ENCODE results near the gene ZC3H18.

The ZC3H18 gene

GRCh38 chr16:88642881-88643643 is 72.9 kb downstream of the ZC3H18 start:
- no peak for DNase-seq

DNA sequence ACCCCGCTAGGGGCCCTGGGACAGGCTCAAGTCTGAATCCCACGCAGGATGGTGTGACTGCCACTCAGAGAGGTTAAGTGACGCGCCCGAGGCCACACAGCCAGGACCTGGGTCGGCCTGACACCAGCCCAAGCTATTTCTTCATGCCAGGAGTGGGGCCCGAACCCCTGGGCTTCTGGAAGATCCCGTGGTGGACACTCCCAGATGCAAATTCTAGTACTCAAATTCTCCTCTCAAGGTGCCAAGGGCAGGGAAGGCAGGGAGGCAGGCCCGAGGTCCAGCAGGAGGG is 73.4 kb downstream of the ZC3H18 start:
- DNase-seq = no peak

- DNase-seq = no peak
Measured at GRCh38 chr16:88645455-88645854, 75.3 kb downstream of the ZC3H18 start.

- DNase-seq = no peak
Measured at GRCh38 chr16:88645941-88646340, 75.7 kb downstream of the ZC3H18 start.

GRCh38 chr16:88646345-88647034 is 76.3 kb downstream of the ZC3H18 start:
- no peak for DNase-seq

DNA sequence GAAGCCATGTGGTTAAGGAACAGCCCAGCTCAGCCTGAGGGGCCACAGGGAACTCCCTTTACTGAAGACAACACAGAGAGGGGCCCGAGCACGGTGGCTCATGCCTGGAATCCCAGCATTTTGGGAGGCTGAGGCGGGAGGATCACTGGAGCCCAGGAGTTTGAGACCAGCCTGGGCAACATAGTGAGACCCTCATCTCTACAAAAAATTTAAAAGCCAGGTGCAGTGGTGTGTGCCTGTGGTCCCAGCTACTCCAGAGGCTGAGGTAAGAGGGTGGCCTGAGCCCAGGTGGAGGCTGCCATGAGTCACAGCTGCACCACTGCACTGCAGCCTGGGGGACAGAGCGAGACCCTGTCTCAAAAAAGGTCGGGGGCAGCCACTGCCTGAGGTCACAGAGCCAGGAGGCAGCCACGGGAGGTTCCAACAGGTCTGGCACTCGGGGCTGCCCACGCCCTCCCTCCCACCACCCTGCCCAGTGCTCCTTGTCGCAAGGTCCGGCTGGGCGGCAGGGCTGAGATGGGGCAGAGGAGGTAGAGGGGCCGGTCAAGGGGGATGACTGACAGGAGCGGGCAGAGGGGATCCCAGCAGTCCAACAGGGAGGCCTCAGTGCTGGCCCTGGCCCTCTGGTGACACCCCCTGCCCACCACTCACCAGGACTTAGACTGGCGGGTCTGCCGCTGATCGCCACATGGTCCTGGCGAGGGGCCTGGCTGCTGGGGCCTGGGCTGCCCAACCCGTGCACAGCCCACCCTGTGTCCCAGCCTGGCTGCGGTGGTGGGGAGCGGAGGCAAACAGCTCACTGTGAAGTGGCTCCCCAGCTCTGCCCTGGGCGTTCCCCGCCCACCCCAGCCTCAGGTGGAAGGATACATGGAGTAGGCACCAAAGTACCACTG is 77.2 kb downstream of the ZC3H18 start:
- no peak for DNase-seq

GRCh38 chr16:88649195-88649923 is 79.2 kb downstream of the ZC3H18 start:
- no peak for DNase-seq

GRCh38 chr16:88649924-88650748 is 79.9 kb downstream of the ZC3H18 start:
- DNase-seq = peak in 2 of 5 experiments; percentile 38 to 52

- DNase-seq = peak; percentile 59 to 91 (median 75)
Measured at GRCh38 chr16:88650749-88651275, 80.6 kb downstream of the ZC3H18 start, which contains the start of gene CYBA. CYBA (minus strand) TSS chr16:88651053; CDS start chr16:88651013, 40 bp downstream.

- DNase-seq = peak in 4 of 5 experiments; percentile 49 to 92 (median 70)
Measured at GRCh38 chr16:88651276-88651988, 81.2 kb downstream of the ZC3H18 start.

DNA sequence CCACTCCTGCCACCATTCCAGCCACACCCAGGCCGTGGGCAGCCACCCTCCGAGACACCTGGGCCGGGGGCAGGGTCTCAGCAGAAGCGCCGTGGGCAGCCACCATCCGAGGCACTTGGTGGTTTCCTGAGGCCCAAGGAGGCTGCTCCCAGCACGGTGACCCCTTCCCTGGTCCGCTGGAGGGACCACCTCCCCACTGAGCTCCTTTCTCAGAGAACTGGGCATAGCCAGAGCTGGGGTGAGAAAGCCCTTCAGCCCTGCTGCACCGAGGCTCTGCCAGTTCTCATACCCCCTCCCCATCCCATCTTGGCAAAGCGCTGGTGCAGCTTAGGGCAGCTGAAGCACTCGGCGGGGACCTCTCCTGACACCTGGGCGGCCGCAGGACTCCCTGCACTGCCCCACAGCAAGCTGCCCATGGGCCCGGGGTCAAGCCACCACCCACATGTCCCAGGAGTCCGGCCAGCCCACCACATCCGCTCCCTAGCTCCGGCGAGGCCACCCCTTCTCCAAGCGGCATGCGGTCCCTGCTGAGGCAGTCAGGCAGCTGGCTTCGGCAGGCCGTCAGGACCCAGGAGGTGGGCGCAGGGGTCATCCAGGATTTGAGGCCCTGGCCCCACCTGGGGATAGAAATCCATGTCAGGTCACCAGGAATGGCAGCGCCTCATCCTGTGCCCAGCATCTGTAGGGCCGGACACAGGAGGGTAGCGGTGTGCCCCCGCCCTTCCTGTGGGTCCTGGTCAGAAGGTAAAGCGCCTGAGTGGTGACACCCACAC is 82.0 kb downstream of the ZC3H18 start:
- no peak for DNase-seq

GRCh38 chr16:88652762-88653063 is 82.5 kb downstream of the ZC3H18 start:
- DNase-seq = no peak

- DNase-seq = no peak
Measured at GRCh38 chr16:88653101-88653500, 82.9 kb downstream of the ZC3H18 start.

DNA sequence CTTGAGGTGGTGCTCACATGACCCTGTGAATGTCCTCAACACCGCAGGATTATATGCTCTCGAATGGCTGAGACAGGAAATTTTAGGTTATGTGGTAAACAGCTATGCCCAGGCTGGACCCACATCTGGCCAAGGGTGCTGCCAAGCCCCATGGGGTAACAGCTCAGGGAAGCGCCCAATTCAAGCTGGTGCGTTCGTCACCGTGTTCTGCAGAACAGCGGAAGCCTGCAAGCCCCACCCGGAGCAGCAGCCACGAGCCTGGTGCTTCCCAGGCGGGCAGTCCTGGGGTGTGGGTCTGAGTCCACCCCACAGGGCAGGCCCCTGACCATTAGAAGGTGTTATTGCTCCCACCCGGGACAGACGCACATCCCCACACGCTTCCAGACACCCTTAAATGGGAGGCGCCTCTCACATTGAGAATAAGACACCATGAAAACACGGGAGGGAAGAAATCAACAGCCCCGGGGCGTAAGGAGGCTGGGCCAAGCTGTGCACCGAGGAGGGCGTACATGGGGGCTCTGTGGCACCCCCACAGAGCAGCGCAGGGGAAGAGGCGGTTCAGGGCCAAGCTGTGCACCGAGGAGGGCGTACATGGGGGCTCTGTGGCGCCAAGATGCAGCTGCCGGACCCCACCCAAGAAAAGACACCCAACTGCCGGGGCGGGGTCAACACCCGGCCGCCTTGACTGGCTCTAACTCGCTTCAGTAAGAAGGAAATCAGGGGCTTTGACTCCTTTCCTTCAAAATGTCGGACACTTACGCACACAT is 83.6 kb downstream of the ZC3H18 start:
- no peak for DNase-seq

GRCh38 chr16:88654363-88655052 is 84.3 kb downstream of the ZC3H18 start:
- no peak for DNase-seq

DNA sequence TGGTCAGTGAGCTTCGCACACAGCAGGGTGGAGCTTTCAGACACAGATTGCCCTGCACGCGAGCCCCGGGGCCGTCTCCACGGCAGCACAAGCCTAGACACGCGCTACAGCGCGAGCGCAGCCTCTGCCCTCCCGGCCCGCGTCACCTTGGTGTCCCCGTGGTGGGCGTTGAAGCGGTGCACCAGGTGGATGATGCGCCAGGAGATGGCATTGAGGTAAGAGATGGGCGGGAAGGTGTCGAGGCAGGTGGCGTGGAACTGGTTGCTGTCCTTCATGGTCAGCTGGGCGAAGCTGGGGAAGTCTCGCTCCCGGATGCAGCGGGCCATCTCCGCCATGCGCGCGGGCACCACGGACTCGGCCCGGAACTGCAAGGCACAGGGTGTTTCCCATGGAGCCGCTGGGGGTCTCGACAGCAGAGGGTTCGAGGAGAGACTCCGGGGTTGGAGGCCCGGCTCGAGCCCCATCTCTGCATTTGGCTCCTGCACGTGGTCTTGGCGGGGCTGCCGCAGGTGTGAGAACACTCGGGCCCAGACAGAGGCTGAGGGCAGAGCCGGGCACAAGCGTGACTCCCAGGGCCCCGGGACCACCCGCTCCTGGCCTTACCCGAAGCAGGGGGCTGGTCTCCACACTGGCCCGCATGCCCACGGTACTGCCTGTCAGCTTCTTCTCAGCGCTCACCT is 85.0 kb downstream of the ZC3H18 start:
- DNase-seq = no peak

GRCh38 chr16:88655733-88656281 is 85.6 kb downstream of the ZC3H18 start:
- DNase-seq = no peak

All from T-helper 2 cell (primary cell).